ENCODE data around the gene PDE6A.

The PDE6A gene

DNA sequence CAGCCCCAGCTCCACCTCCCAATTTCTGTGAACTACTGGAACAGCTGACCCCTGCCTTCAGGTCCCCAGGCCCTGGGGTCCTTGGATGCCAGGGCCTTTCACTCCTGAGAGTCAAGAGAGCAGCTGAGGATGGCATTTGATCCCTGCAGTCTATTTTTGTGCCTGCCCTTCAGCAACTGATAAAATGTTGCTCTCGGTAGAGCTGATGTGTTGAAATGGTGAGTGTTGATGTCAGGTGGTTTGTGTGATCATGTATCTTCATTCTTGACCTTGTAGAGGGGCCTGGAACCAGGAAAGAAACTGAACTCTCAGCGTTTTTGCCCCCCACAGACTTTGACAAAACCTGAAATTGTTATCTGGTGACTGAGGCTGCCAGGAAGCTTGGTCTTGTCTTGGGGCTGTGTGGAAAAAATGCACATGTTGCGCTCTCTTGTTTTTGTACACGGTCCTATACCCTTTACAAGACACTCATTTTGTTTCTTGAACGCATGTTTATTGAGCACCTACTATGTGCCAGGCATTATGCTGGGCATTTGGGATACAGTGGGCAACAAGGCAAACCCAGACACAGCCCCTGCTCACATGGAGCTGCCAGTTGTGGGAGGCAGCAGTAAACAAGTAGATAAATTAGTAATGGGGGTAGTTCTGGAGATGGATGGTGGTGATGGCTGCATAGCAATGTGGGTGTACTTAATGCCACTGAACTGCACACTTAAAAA is 136.2 kb downstream of the PDE6A start:
- DNase-seq: no peak

All from CD4-positive, alpha-beta T cell treated with Interferon alpha-2 for 1 hour (primary cell).